GM19463 (cell line): ENCODE measurements around the gene TSSC4.
A peak's percentile ranks its signal among the peaks of the same experiment; 100 is the strongest.

Source experiments
- ATAC-seq: cut with Tn5 transposase; IDR thresholded peaks from one replicate; pipeline ENCODE4 v1.9.1; 2021; ENCODE audit warnings: mild to moderate bottlenecking, moderate library complexity; ENCODE audit not compliant: unreplicated experiment

The TSSC4 gene

DNA sequence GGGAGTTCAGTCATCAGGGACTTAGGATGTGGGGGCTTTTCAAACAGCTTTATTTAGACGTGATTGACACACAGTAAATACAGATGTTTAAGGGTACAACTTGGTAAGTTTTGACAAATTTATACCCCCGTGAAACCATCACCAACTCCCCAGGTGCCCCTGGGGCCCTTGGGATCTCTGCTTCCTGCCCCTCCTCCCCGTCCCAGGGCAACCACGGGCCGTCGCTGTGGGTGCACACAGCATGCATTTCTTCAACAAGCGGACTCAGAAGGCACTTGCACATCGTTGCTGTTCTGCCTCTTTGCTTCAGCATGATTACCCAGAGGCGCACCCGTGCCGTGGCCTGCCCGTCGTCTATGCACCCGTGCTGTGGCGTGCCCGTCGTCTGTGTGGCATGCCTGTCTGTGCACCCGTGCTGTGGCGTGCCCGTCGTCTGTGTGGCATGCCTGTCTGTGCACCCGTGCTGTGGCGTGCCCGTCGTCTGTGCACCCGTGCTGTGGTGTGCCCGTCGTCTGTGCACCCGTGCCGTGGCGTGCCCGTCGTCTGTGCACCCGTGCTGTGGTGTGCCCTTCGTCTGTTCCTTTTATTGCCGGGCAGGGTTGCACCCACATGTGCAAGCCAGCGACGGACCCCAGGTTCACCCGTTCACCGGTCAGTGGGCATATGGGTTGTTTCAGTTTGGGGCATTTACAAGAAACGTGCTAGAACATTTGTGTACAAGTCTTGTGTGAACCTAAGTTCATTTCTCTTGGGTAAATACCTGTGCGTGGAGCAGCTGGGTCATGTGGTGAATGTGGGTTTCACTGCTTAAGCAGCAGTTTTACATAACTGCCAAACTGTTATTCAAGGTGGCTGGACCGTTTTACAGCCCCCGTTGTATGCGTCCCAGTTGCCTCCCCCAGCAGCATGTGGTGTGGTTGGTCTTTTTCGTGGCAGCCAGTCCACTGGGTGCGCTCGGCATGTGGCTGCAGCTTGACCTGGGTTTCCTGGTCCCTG, 15.1 kb upstream of the TSSC4 start:
- peak; percentile 34 for ATAC-seq

DNA sequence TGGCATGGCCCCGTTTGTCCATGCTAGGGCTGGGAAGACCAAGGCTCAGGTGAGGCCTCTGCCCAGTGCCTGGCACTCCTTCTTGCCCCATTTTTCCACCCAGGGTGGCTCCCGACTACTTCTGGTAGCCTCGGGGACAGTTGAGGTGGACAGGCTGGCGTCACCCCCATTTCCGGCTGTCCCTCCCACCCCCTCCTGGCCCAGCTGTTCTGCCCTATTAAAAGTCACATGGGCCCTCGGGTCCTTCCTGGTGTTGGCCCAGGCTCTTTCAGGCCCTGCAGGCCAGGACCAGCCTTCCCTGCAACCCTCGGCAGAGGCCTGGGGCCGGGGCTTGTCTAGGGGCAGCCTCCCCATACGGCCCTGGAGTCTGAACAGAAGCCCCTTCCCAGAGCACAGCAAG, 14.0 kb upstream of the TSSC4 start:
- no peak for ATAC-seq

DNA sequence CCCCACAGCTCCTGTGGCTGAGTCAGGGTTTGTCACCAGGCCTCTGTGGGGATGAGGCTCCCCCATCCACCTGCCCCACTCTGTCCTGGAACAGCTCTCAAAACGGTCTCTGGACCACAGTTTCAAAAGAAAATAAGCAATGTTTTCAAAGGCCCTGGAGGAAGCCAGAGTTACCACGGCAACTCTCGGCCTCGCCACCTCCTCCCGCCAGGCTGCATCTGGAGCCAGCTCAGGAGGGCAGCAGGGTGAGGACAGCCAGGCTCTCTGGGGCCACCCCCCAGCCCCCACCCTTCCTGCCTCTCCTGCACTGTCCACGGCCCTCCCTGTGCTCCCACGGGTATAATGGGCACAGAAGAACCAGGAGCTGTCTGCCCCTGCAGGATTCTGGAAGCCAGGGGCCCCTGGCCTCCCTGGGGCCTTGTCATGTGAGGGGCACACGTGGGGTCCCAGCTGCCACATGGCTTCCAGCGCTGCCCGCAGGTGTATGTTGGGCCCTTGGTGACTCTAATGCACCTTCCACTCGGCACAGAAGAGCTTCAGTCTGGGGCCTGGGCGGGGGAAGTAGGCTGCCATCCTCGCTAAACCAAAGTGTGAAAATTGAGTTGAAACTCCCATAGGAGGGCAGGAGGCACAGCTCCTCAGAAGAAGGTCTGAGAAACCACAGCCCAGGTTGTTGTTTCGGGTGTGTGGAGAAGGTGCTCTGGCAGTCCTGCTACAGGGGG, 13.1 kb upstream of the TSSC4 start:
- no peak for ATAC-seq

GRCh38 chr11:2388431-2389376, 11.8 kb upstream of the TSSC4 start:
- ATAC-seq, result no peak

GRCh38 chr11:2389377-2390026, 11.0 kb upstream of the TSSC4 start:
- no peak for ATAC-seq

GRCh38 chr11:2390091-2390724, 10.3 kb upstream of the TSSC4 start:
- ATAC-seq, result no peak

DNA sequence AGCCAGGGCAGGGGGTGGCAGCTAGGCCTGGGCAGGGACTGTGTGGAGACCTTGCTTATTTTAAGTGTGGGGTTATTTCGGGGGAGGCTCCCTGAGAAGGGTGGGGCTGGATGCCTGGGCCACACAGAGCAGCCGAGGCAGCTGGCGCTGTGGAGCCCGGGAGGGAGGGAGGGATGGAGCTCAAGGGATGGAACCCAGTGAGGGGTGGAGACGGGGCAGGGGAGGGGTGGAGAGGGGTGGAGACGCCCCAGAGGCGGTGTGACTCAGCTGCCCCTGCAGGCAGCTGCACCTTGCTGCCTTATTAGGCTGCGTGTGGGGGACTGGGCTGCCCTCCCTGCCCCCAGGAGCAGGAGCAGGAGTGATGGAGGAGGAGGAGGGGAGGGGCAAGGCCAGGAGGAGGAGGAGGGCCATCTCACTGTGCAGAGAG, 9.8 kb upstream of the TSSC4 start:
- ATAC-seq, result no peak

DNA sequence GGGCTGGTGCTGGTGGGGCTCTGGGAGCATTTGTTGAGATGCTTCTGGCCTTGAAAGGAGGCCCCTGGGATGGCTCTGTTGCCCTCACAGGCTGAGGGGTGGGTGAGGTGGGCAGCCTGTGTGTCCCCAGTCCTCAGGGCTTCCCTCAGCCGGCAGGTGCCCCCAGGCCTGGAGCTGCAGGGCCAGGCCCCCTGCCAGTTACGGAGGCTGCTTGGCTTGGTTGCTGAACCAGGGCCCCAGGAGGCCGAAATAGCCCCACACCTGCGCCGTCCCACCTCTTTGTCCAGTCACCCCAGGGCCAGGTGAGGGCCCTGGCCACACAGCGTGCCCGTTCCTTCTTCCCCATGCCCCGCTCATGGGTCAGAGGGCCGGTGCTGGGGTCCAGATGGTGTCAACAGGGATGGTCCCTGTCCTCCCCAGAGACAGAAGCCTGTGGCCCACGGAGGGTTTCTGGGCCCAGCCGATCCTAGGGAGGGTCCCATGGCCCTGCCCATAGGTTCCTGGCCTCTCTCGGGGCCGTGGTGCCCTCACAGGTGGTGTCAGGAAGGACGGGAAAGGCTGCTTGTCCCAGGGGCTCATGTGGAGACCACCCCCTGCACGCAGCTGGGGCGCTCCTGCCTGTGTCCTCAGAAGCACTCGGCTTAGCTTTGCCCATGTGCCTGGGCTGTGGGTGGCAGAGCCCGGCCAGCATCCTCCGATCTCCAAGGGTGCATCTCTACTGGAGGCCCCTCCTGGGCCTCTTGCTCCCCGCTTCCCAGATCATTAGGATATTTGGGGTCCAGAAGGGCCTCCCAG, 9.2 kb upstream of the TSSC4 start:
- no peak for ATAC-seq

GRCh38 chr11:2392241-2392959, 8.2 kb upstream of the TSSC4 start:
- ATAC-seq, result no peak

DNA sequence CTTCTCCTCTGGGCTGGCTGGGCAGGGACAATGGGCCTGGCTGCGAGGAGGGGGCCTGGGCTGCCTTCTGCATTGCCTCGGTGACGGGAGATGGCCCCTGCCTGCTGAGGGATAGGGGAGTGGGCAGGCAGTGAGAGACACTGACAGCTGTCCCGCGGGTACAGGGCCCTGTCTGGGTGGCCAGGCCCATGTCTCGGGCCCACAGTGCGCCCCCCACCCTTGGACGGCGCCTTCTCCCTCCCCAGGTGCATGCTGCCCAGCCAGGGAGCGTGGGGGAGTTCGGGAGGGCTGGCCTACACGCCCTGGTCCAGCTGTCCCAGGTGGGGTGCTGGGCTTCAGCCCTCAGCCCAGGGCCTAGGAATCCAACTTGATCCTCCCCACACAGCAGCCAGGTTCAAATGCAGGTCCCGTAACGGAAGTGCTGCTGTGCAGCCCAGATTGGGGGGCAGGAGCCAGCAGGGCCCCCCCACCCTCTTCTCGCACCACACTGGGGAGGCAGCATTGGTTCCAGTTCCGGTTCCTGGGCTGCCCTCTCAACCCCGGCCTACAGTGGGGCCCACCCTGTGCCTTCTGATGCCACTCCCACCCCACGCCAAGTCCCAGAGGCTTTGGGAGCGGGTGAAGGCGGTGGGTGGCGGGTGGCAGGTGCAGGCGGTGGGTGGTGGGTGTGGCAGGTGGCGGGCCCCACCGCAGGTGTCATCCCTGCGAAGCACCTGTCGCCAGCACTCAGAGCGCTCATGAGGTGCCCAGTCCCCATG, 7.3 kb upstream of the TSSC4 start:
- ATAC-seq, result no peak

DNA sequence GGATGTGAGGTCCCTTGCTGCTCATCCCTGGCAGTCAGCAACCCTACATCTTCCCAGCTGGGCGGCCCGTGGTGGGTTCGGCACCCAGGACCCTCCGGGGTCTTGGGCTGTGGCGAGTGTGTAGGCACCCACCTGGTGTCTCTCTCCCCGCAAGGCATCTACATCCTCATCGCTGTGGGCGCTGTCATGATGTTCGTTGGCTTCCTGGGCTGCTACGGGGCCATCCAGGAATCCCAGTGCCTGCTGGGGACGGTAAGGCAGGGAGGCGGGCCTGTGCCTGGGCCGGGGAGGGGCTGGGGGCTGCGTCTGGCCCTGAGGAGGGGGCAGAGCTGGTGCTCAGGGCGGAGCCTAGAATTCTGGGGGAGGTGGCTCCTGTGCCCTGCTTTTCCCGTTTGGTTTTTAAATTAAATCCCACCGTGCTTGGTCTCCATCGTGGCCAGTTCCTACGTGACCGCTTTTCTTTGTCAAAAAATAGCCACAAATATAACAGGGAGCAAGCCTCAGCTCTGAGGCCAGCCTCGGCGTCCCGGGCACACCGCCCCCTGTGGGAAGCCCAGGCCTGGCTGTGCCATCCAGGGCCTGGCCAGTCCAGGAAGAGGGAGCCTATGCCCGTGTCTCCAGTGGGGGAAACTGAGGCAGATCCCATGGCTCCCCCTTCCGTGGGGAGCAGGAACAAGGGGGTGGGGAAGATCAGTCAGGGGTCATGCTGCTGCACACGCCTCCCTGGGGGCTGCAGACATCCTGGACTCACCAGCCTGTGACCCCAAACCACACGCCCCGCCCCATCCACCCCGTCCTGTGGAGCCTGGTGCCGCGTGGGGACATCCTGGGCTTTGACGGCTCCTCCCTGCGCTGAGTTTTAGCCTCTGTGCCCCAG, 6.4 kb upstream of the TSSC4 start:
- ATAC-seq, result no peak

DNA sequence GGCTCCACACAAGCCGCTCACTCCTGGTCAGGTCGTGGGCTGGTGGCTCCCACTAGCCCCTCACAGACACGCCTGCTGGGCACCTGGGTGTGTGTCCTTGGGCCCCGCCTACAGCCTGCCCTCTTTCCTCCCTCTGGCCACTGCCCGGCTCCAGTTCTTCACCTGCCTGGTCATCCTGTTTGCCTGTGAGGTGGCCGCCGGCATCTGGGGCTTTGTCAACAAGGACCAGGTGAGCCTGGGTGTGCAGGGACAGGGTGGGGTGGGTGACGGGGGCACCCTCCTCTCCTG, 5.8 kb upstream of the TSSC4 start:
- ATAC-seq, result no peak

DNA sequence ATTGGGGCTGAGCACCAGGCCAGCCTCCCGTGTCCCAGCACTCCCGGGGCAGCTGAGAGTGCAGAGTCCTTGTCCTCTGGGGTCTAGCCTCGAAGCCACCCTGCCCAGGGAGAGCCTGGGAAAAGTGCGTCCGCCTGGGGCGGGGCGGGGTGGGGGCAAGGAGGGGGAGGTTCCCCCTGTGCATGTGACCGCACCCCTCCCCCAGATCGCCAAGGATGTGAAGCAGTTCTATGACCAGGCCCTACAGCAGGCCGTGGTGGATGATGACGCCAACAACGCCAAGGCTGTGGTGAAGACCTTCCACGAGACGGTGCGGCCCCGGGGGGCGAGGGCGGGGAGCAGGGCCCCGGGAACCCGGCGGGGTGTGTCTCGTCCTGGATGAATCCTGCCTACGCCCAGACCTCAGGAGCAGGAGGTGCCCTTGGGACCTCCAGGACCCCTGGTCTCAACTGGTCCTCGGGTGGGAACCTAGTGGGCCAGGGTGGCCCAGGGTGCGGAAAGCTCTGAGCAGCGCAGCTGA, 5.3 kb upstream of the TSSC4 start:
- no peak for ATAC-seq

GRCh38 chr11:2395856-2396255, 4.7 kb upstream of the TSSC4 start:
- ATAC-seq, result no peak

GRCh38 chr11:2396471-2396870, 4.1 kb upstream of the TSSC4 start:
- no peak for ATAC-seq

DNA sequence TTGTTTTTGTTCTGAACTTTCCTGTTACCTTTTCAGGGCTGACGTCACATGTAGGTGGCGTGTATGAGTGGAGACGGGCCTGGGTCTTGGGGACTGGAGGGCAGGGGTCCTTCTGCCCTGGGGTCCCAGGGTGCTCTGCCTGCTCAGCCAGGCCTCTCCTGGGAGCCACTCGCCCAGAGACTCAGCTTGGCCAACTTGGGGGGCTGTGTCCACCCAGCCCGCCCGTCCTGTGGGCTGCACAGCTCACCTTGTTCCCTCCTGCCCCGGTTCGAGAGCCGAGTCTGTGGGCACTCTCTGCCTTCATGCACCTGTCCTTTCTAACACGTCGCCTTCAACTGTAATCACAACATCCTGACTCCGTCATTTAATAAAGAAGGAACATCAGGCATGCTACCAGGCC, 3.5 kb upstream of the TSSC4 start:
- ATAC-seq, result no peak
